GM12872 (cell line): ENCODE measurements around the gene MACROD1.

Experiments used
- TF ChIP-seq, protein P1 (sequence below): IDR thresholded peaks from 3 replicates; pipeline ENCODE4 v1.5.1; 2011; ENCODE audit warnings: low read depth, mild to moderate bottlenecking, low read length, moderate library complexity; ENCODE audit not compliant: insufficient read depth

MACROD1 gene

DNA sequence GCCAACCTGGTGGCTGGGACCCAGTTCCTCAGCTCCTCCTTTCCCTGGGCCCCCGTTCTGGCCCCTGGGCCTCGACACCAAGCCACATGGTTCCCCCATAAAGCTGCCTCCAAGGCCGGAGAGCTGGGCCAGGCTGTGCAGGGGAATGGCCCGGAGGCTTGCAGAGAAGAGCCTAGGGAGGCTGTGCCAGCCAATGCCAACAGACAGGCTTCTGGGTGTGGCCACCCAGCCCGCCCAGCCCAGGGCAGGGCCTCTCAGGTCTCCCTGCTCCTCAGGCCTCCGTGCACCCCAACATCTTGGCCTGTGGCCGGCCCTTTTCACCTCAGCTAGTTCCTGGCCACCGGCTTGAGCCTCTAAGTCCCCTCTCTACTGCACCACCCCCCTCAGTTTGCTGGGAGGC is 147.6 kb downstream of the MACROD1 start:
- TF ChIP-seq, protein P1, sequence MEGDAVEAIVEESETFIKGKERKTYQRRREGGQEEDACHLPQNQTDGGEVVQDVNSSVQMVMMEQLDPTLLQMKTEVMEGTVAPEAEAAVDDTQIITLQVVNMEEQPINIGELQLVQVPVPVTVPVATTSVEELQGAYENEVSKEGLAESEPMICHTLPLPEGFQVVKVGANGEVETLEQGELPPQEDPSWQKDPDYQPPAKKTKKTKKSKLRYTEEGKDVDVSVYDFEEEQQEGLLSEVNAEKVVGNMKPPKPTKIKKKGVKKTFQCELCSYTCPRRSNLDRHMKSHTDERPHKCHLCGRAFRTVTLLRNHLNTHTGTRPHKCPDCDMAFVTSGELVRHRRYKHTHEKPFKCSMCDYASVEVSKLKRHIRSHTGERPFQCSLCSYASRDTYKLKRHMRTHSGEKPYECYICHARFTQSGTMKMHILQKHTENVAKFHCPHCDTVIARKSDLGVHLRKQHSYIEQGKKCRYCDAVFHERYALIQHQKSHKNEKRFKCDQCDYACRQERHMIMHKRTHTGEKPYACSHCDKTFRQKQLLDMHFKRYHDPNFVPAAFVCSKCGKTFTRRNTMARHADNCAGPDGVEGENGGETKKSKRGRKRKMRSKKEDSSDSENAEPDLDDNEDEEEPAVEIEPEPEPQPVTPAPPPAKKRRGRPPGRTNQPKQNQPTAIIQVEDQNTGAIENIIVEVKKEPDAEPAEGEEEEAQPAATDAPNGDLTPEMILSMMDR: no peak

DNA sequence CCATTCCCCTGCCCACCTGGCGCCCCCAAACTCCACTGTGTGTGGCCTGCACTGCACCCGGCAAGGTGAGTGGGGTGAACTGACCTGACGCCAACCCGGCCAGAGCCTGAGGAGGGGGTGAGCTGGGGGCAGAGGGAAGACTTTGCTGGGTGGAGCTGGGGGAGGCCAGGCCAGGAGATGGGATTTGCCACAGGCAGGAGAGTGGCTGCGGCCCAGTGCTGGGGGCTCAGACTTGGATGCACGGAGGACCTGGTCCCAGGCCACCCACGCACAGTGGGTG is 148.0 kb downstream of the MACROD1 start:
- TF ChIP-seq, protein P1: no peak

DNA sequence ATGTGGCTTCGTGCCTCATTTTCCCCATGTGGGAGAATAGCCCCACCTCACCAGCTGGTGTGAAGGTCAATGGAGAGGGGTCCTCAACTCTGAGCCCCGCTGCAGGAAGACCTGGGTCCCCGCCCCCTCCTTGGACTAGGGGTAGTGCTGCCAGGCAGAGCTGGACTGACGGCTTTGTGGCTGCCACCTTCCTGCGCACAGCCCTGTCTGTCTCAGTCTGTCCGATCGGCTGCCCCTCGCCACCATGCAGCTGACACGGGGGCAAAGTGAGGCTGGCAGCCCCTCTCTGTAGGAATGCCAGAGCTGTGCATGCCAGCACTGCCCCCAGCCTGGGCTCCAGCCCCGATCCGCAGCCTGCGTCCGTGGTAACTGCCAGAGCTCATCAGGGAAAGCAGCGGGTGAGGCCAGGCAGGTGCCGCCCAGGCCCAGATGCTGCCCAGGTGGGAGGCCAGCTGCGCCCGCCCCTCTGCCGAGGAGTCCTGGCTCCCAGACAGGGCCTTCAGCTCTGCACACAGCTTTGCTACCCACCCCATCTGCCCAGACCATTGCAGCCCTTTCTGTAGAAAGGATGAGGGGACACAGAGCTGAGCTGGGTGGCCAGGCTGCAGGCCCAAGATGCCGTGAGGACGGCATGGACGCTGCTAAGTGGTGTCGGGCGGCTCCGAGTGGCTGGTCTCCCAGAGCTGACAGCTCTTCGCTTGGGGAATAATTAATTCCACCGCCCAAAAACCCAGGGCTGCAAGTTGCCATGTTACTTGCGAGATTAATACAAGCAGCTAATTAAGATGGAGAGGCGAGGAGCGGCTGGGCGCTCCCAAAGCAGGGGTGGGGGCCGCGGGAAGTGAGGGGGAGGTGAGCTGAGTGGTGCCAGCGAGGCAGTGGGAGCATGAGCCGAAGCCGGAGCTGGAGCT is 149.7 kb downstream of the MACROD1 start:
- TF ChIP-seq, protein P1: no peak

DNA sequence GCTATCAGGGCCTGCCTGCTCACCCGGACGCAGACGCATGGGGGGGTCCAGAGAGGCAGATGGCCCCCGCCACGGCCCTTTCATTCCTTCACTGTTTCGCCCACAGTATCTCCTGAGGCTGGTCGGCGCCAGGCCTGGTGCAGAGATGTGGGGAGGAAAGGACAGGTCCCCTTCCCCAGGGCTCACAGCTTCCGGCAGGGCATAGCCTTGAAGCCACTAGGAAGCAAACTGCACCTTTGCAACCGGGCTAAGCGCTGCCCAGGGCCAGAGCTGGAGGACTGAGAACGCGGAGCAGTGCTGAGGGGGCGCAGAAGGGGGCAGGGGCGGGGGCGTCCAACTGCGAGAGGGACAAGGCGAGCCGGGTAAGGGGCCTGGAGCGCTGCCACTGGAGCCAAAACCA is 150.4 kb downstream of the MACROD1 start:
- TF ChIP-seq, protein P1: no peak

DNA sequence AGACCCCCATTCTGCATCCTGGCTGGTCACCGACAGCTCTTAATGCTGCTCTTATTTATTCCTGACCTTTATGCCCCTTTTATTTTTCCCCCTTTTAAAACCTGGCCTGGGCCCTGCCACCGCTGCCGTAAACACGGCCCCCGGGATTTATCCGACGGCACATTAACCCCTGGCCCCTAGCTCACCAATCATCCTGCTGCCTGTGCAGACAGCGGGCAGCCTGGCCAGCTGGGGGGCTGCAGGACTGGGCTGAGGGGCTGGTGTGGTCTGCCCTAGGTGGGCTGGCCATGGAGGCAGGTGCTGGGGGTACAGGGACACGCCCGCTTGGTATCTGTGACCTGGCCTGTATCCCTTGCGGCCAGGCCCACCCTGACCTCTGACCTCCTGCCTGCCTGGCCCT is 151.6 kb downstream of the MACROD1 start:
- TF ChIP-seq, protein P1: no peak

- TF ChIP-seq, protein P1: no peak
Measured at GRCh38 chr11:64013141-64013896, 152.6 kb downstream of the MACROD1 start.

DNA sequence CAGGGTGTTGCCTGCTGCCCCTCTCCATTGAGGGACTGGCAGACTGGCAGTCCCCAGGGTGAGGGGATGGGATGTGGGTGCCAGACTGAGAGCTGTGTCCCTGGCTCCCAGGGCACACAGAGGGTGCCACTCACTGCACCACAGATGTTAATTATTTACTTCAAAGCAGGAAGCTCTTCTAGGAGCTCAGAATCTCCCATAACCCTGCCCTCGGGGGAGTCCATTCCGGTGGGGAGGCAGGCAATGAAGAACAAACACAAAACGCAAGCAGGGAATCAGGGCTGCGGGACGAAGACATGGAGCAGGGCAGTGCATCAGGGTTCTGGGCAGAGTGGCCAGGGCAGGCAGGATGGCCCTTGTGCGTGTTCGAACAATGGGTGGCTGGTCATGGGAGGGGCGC is 154.5 kb downstream of the MACROD1 start:
- TF ChIP-seq, protein P1: no peak
